Umbilical cord (tissue), 2 donors: ENCODE results near the gene DGKH. TPM values are rescaled to one million over a fixed set of nuclear protein-coding genes. Genes with fewer than 3 reads are reported as not detected.
"Not testable (repeated sequence)": the region's sequence is repeated elsewhere in the genome, so short reads cannot be mapped to it uniquely, and the experiment has no call there.

Experiments
- DNase-seq: peaks from one replicate; pipeline ENCODE4 v3.0.0-alpha.2; 2015; ENCODE audit warnings: low spot score
- total RNA-seq: library from RNA; depleted of rRNA; stranded (reverse); fragments of >200 nt; gene quantifications from one replicate; pipeline ENCODE4 v1.2.3, GENCODE V29; 2014; ENCODE audit warnings: low replicate concordance; ENCODE audit not compliant: insufficient read depth

Gene DGKH
- total RNA-seq, 1 donor from 2014 or later, result 17.1 TPM

DNA sequence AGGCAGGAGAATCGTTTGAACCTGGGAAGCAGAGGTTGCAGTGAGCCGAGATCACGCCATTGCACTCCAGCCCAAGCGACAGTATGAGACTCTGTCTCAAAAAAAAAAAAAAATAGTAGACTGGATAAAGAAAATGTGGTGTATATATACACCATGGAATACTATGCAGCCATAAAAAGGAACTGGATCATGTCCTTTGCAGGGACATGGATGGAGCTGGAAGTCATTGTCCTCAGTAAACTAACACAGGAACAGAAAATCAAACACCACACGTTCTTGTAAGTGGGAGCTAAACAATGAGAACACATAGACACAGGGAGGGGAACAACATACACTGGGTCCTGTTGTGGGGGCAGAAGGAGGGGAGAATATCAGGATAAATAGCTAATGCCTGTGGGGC, 178.3 kb downstream of the DGKH start:
- not testable (repeated sequence) for DNase-seq

DNA sequence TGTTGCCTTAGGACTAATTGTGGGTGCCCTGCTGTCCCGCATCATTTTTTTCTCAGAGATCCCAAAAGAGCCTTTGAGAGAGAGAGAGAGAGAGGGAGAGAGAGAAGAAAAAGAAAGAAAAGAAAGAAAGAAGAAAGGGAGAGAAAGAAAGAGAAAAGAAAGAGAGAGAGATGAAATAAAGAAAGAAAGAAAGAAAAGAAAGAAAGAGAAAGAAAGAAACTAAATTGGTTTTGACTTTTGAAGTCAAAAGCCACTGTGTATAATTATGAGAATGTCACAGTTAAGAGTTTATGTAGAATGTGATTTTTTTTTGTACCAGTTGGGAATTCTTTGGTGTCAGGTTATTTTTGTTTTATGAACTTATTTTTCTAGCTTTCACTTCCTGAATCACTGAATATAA, 180.1 kb downstream of the DGKH start:
- DNase-seq, result no peak

GRCh38 chr13:42229287-42229686, 180.8 kb downstream of the DGKH start:
- DNase-seq, result no peak

GRCh38 chr13:42232671-42233070, 184.2 kb downstream of the DGKH start:
- no peak for DNase-seq

- DNase-seq, result no peak
Observed at GRCh38 chr13:42233726-42234125, 185.3 kb downstream of the DGKH start.

- DNase-seq, result peak; percentile 6
Observed at GRCh38 chr13:42239161-42239560, 190.7 kb downstream of the DGKH start.

DNA sequence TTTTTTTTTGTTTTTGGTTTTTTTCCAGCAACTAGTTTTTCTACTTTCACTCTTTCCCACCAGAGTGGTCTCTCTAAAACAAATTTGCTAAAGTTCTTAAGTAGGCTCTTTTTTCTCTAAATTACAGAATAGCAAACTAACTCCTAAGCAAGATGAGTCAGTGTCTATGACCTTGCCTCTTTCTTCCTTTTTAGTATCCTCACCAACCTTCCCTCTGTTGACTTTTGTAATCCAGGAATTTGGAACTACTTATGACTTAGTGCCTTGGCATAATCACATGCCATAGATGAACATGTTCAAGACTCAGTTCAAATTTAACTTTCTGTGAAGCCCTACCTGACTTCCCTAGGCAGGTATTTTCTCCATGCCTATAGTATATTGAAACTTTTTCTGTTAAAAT, 191.2 kb downstream of the DGKH start:
- no peak for DNase-seq

GRCh38 chr13:42246541-42246940, 198.1 kb downstream of the DGKH start:
- no peak for DNase-seq

GRCh38 chr13:42247883-42248282, 199.4 kb downstream of the DGKH start:
- no peak for DNase-seq

- DNase-seq, result no peak
Observed at GRCh38 chr13:42255886-42256285, 207.4 kb downstream of the DGKH start.

DNA sequence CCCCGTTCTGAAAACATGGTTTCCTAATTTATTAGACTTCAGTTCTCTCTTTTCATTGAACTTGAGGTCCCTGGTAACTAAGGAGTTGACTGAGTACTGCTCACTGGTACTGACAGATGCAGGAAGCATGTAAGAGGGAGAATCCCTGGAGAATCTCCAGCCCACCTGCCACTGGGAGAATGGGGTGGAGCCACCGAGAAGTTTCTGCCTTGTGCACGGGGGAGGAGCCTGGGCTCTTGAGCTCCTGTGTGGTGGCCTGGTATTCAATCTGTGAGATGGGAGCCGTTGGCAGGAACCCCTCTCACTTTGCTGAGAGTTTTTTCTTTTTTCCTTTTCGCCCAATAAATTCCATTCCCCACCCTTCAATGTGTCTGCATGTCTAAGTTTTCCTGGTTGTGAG, 210.3 kb downstream of the DGKH start:
- DNase-seq, result no peak

- DNase-seq, result no peak
Observed at GRCh38 chr13:42259515-42259914, 211.1 kb downstream of the DGKH start.

GRCh38 chr13:42260903-42261654, 212.6 kb downstream of the DGKH start:
- no peak for DNase-seq

- DNase-seq, result peak; percentile 53
Observed at GRCh38 chr13:42266473-42266872, 218.0 kb downstream of the DGKH start.

GRCh38 chr13:42270160-42270856, 221.9 kb downstream of the DGKH start:
- DNase-seq, result no peak

GRCh38 chr13:42270857-42271215, 222.4 kb downstream of the DGKH start:
- DNase-seq, result no peak

DNA sequence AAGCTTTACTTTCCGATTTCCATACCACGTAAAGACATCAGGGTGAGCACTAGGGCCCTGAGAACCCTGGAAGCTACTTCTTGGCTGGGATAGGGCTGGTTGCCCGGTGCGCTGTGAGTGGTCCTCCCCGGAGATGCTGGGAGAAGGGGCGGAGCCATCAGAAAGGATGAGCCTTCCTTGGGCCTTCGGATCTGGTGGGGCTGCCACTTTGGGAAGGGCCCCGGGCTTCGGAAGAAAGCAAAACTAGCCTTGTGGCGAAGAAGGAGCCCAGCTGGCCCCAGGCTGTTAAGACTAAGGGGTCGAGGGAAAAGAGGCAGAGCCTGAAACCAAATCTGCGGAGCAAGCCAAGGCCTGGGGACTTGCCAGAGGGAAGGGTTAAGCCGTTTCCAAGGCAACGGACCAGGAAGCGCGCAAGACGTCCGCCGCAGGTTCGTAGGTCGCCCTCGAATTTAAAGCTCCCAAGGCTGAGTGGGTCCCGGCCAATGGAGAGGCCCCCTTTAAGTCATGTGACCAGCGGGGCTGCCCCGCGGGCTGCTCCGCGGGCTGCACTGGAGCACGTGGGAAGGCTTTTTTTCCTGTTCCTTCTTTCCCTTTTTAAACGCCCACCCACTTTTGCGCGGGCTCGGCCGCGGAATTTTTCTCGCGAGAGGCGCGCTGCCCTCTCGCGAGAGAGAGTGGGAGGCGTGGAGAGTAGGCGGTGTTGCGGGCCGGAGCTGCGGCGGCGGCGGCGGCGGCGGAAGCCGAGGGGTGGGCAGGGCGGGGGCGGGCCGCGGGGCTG, 223.1 kb downstream of the DGKH start:
- DNase-seq, result peak; percentile 99

DNA sequence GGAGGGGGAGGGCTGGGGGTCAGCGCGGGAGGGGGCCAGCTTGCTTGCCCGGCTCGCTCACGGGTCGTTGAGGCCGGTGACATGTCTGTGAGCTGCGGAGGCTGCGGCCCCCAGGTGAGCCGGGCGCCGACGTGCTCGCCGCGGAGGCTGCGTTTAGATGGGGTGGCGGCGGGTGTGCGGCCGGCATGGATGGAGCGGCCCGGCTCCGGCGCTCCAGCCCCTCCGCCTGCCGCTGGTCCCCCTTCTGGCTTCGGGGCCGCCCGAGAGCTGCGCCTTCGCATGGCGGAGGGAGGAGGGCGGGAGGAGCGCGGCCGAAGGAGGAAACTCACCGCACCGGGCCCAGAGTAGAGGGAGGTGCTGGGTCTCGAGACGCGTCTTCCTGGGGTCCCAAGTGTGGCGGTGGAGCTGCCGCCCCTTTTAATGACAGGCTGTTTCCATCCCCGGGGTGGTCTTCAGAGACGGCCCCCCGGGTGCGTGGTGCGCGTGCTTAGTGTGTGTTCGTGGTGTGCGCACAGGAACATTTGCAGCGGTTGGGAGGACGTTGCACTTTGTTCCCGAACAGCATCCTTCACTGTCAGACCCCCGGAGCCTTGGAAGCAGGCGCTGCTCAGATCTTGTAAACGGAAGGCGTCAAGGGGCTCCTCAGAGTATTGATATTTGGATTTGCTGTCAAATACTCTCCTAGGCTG, 223.8 kb downstream of the DGKH start, which contains the start of gene AKAP11:
Gene AKAP11, plus strand, starts transcription at position 38 of the 689 bp plus-strand sequence. CDS start 14,197 bp downstream, outside the sequence.
- DNase-seq, result peak; percentile 73

DNA sequence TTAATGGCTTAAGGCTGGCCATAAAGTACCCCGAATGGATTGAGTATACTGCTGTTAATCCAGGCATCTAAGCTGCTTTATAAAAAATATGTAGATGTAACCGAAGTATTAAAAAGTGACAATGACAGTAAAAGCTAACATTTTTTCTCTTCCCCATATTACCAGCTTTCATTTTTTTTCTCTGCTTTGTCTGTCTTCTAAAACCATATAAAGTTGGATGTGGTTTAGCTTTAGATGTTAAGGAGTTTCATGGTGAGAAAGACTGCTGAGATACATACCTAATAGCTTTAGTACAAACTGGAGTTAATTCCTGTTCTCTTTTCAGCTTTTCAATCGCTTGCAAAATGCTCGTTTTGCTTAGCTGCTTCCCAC, 224.3 kb downstream of the DGKH start:
- DNase-seq, result no peak

- DNase-seq, result no peak
Observed at GRCh38 chr13:42274386-42275097, 226.1 kb downstream of the DGKH start.

DNA sequence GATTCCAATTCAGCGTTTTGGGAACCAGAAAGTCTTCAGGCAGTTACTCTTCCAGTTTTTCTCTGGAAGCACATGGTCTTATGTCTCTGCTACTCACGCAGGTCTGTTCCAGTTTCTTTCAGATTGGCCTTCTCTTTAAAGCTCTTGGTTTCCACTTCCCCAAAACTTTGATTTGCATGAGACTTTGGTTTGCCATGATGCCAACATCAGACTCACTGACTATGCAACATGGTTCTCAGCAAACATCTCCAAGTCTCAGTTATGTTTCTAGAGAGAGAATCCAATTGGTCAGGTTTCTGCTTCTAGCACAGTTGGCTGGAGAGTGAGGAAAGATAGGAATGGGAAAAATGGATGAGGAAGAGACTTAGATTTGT, 226.6 kb downstream of the DGKH start:
- DNase-seq, result no peak
